Jurkat, Clone E6-1 (cell line): Measurements from ENCODE around the gene IRAK1.

Source experiments
- DNase-seq: peaks from one replicate; pipeline ENCODE4 v3.0.0-alpha.2; 2011; ENCODE audit warnings: low read depth, low spot score
- H3K4me3 ChIP-seq: 2 replicates; pipeline ENCODE4 v1.5.1; 2011; ENCODE audit warnings: mild to moderate bottlenecking, low read length, control low read depth, moderate library complexity

IRAK1 gene

DNA sequence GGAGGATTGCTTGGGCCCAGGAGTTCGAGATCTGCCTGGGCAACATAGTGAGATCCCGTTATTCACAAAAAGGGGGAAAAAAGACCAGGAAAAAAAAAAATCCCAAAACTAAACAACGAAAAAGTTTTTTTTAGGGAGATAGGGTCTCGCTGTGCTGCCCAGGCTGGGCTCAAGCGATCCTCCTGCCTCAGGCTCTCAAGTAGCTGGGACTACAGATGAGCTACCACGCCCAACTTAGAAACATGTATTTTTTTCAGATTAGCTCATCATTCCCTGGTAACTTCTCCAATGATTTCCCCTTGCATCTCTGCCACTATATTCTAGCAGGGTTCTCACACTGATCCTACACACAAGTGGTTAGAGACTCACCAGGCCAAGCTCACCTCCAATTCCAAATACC, 24.4 kb upstream of the IRAK1 start:
- DNase-seq, result no peak

DNA sequence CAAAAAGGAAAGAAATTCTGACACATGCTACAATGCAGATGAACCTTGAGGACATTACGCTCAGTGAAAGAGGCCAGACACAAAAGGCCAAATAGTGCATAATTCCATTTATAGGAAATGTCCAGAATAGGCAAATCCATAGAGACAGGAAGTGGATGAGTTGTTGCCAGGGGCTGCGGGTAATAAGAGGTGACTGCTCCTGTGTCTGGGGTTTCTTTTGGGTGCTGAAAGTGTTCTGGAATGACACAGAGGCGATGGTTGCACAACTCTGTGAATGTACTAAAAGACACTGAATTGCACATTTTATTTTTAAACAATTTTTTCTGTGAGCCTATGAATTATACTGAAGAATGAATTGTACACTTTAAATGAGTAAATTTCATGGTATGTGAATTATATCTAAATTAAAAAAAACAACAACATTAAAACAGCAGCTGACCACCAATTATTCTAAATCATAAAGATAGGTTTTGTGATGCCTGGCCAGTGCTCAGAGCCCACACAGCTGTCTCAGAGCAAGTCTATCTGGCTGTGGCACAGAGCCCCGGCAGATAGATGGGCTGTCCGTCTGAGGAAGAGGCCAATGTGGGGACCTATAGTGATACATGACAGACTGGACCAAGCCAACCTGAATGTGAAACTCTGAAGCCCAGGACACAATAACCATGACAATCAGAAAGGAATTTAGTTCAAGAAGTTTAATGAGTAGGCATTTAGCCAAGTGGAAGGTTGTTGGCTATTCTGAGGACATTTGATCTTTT, 23.5 kb upstream of the IRAK1 start:
- no peak for DNase-seq
- no peak overlapping the region for H3K4me3 ChIP-seq

More for the DNA sequence above, 24.4 kb upstream of the IRAK1 start:
- H3K4me3 ChIP-seq, result no peak overlapping the region

DNA sequence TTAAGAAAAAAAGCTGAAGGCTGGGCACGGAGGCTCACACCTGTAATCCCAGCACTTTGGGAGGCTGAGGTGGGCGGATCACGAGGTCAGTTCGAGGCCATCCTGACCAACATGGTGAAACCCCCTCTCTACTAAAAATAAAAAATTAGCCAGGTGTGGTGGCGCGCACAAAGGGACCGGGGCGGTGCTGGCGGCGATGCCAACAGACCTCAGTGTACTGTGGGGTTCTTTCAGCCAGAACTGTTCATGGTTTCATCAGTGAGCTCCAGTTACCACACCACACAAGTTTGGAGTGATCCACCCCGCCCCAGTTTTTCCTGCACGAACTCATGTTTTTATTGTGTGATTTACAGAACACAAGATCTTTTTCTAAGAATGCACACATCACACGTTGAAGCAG, 21.2 kb upstream of the IRAK1 start:
- DNase-seq, result no peak
- no peak overlapping the region for H3K4me3 ChIP-seq

DNA sequence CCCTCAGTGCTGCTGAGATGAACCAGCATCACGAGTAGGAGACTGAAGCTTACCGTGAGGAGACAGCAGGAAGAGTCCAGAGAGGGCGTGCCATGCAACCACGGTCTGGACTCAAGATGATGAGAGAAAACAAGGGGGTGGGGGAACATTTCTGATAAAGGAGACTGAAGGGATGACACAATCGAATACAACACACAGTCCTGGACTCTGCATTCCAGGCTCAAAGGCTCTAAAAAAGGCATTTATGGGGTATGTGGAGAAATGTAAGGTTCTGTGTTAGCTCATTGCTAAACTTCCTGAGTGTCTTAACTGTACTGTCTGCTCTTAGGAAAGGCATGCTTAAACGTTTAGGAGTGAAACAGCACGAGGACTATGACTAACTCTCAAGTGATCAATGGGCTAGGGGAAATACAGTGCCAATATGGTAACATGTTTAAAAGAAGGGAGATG, 20.6 kb upstream of the IRAK1 start:
- H3K4me3 ChIP-seq, result no peak overlapping the region
- no peak for DNase-seq

DNA sequence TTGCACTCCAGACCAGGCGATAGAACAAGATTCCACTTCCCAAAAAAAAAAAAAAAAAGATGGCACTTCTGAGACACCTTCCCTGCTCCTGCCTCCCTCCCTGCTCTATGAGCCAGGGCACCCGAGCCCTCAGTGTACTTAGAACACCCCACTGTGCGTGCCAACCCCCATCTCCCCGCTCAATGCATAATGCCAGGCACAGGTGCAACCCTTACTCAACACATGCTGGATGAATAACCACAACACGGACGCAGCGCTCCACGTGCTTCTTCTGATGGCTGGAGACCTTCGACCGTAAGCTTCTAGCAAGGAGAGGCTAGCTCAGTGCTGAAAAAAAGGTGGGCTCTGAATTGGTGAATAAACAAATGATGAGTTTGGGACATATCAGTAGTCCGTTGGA, 19.9 kb upstream of the IRAK1 start:
- H3K4me3 ChIP-seq, result no peak overlapping the region
- DNase-seq, result no peak

DNA sequence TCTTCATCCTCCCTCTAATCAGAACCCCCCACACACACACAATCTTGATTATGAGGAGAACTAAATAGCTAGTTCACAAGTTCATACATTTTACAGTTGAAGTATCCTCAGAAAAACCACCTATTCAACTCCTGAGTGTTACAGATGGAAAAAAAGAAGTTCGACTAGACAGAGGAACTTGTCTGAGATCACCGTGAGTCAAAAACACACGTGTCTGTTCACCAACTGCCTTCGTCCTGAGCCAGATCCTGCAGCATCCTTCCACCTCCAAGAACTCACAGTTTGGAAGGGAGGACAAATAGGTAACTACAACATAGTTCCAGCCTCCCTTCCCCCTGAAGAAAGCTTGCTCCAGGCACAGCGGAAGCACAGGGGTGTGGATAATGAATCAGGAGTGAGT, 19.0 kb upstream of the IRAK1 start:
- H3K4me3 ChIP-seq, result no peak overlapping the region
- DNase-seq, result no peak

DNA sequence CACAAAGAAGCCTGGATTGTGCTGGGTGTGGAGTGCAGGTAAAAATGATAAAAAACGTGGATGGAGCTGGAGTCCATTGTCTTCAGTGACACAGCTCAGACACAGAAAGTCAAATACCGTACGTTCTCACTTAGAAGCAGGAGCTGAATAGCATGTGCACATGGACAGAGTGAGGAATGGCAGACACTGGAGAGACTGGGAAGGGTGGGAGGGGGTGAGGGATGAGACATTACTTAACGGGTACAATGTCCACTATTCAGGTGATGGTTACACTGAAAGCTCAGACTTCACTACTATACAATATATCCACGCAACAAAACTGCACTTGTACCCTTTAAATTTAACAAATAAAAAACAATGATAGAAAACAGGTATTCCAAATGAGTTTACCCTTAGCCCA, 18.1 kb upstream of the IRAK1 start:
- no peak for DNase-seq
- no peak overlapping the region for H3K4me3 ChIP-seq

DNA sequence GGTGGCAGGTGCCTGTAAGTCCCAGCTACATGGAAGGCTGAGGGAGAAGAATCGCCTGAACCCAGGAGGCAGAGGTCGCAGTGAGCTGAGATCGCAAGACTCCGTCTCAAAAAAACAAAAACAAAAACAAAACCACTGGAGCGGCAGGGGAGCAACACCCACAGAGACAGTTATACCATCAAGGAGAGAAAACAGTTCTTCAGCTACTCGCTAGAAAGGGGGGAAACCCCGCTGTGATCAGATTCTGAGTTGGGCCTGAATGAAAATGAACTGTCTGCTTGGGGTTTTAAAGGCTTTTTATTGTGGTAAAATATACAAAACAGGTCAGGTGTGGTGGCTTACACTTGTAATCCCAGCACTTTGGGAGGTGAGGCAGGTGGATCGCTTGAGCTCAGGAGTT, 16.8 kb upstream of the IRAK1 start:
- no peak for DNase-seq
- H3K4me3 ChIP-seq, result no peak overlapping the region

DNA sequence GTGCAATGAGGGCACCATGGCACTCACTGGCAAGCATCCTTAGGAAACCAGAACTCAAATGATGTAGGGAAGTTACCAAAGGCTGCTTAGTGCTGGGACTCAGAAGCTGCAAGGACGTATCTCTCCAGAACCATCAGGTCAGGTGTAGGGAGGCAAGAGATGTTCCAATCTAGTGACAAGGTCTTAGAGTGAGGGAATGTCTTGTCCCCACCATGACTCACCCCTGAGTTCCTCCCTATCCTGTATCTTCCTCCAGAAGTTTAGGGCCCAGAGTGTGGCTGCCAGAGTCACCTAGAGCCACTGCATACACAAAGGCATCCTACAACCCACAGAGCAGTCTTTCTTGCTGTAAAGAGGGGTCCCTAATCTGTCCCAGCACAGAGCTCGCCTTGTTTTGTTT, 14.1 kb upstream of the IRAK1 start:
- no peak for DNase-seq
- H3K4me3 ChIP-seq, result no peak overlapping the region

DNA sequence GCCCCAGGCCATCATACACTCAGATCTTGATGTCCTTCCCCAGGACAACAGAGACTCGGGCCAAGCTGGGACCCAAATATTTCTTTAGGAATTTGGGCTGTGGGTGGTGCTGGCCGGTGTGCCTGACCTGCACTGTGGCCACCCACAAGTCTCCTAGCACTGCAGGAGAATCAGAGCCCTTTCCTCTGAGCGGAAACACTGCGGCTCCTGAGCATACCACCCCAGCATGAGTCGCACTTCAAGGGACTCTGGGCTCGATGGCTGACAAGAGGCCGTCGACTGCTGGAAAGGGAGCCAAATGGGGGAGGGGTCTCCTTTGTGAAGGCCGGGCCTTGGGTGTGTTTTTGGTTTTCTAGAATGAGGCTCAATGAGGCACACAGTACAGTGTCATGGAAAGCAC, 13.0 kb upstream of the IRAK1 start:
- no peak for DNase-seq
- no peak overlapping the region for H3K4me3 ChIP-seq

DNA sequence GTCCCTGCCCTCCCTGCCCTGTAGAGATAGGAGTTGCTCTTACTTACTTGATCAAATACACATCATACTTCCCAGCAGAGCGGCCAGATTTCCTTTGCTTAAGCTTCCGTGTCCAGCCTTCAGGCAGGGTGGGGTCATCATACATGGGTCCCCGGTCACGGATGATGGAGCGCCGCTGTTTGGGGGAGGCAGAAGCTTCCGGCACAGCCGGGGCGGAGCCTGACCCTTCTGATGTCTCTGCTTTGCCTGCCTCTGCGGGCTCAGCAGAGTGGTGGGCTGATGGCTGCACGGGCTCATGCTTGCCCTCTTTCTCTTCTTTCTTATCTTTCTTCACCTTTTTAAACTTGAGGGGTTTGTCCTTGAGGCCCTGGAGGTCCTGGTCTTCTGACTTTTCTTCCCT, 12.5 kb upstream of the IRAK1 start:
- no peak for DNase-seq
- H3K4me3 ChIP-seq, result no peak overlapping the region

DNA sequence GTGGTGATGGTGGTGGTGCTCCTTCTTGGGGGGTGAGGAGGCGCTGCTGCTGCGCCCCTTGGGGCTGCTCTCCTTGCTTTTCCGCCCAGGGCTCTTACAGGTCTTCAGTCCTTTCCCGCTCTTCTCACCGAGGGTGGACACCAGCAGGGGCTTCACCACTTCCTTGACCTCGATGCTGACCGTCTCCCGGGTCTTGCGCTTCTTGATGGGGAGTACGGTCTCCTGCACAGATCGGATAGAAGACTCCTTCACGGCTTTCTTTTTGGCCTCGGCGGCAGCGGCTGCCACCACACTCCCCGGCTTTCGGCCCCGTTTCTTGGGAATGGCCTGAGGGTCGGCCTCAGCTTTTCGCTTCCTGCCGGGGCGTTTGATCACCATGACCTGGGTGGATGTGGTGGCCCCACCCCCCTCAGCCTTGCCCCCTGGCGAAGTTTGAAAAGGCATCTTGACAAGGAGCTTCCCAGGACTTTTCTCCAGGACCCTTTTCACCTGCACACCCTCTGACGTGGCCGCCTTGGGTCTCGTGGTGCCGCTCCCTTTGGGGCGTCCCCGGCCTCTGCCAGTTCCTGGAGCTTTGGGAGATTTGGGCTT, 11.1 kb upstream of the IRAK1 start:
- DNase-seq, result no peak
- no peak overlapping the region for H3K4me3 ChIP-seq

DNA sequence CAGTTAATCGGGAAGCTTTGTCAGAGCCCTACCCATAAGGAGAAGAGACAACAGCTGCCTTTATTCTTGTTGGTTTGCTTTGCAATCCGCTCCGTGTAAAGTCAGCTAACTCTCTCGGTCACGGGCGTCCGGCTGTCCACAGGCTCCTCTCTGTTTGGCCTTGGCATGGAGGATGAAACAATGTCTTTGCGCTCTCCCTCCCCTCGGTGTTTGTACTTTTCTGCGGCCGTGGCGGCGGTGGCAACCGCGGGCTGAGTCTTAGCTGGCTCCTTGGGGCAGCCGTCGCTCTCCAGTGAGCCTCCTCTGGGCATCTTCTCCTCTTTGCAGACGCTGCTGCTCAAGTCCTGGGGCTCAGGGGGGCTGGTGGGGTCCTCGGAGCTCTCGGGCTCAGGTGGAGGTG, 10.6 kb upstream of the IRAK1 start:
- DNase-seq, result no peak
- no peak overlapping the region for H3K4me3 ChIP-seq

DNA sequence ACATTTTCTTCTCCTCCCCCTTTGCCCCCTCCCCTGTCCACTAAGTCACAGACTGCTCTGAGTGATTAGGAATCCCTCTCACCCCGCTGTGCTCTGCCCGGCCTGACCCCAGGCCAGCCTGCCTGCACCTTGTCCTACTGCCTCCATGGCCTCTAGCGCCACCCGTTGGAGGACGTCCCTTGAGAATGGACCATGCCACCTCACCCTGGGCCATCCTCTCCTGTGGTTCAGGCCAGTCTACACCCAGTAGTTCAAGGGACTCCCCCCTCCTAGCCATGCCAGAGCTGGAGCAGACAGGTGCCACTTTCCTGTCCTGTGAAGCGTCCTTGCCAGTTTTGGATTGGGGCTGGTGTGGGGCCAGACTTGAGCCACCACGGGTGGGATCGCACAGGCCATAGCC, 9.7 kb upstream of the IRAK1 start:
- no peak overlapping the region for H3K4me3 ChIP-seq
- DNase-seq, result no peak

DNA sequence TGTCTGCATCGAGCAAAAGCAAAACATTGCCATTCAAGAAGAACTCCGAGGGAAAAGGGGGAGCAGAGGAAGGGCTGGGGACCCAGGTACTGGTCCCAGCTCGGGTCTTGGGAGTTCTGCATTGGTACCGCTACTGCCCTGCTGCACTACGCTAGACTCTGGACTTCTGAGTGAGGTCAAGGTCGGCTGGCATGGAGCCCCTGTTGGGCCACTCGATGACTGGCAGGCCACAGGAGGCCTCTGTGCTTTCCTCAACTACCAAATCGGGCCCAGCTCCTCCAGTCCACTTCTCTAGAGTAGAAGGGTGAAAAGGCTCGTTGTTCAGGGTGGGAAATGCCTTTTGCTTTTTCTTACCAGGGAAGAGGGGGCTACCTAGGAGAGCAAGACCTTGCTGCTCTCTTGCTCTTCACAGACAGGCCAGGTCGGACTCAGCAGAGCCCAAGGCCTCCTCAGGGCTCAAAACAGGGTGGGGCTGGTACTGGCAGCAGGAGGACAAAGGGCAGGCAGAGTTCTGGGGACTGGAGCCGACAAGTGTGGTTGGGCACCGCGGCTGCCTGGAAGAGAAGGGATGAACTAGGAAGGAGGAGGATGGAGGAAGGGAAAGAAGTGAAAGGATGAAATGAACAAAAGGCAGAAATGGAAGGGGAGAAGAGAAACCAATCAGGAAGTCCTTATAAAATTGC, 8.9 kb upstream of the IRAK1 start:
- H3K4me3 ChIP-seq, result no peak overlapping the region
- no peak for DNase-seq

DNA sequence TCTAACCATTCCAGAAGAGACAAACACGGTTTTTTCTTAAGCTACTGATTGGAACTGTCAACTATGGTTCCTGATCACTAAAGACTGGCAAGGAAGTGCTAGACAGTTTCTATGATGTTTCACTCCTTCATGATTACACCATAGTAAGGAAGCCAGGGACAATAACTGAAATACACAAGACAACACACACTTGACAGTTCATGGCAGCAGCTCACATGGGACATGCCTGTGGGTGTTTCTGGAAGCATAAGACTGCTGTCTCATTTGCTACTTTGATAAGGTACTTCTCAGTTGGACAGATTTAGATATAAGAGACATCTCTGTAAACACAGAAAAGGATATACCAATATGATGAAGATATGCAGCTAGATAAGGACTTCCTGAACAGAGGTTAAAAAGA, 8.3 kb upstream of the IRAK1 start:
- no peak for DNase-seq
- no peak overlapping the region for H3K4me3 ChIP-seq

DNA sequence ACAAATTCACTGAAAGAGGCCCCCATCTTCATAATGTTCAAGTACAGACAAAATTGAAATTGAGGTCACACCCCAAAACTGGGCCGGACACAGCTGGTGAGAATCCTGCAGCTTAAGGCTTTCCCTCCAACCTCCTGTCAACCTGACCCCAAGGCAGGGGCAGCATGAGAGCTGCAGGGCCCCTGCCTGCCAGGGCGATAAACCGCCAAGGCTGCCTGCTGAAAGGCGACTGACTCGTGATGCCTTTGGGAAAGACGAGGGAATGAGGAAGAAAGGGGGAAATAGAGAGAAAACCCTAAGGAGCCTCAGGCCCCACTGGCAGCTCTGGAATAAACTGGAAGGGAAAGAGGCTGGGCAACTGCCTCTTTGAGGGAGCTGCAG, 7.3 kb upstream of the IRAK1 start:
- H3K4me3 ChIP-seq, result no peak overlapping the region
- DNase-seq, result no peak

DNA sequence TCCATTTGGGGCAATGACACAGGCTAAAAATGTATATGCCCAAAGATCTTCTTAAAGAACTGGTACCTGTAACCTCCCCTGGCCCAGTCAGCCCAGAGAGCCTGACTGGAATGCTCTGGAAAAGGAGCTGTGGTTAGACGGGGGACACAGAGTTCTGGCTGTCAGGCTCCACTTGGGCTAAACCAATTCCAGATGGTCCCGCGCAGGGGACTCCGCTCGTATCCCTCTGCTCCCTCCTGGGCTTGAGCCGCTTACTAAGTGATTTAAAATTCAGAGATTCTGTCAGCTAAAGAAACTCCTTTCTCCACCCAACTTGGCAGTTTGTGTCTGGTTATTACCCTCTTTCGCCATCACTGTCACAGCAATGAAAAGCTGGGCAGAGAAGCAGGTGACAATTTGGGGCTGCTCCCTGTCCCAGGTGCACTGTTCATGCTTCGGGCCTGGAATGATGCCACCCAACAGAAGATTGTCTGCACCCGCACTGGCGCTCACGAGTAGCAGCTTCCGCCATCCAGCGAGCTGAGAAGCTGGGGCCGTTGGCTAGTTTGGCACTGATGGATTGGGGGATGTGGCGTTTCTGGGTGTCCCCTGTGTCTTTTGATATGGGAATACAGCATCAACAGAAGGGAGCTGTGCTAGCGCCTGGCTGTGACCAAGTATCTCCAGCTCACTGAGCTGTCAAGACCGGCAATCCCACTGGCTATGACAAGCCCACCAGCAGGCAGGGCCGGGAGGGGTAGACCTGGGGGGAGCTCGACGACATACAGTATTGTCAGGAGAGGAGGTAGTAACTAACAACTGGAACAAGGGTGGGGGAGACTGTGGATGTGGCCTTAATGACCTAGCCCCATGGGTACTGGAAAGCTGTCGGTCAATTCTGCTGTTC, 6.7 kb upstream of the IRAK1 start:
- H3K4me3 ChIP-seq, result no peak overlapping the region
- no peak for DNase-seq

DNA sequence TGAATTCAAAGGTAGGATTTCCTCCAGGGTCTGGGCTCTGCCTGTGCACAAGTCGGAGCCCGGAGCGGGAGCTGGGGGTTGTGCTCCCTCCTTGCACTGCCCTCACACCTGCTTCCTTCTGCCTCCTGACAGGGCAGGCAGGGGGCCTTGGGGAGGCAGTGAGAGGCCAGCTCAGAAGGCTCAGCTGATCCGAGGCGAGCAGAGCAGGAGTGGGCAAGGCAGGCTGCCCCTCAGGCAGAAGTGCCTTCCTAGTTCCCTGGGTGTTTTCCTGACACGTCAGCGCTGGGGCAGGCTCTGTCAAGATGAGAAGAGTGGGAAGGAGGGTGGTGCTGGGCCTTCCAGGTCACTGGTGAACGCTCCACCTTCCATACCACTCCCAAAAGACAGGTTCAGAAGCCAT, 5.5 kb upstream of the IRAK1 start:
- no peak for DNase-seq
- no peak overlapping the region for H3K4me3 ChIP-seq

DNA sequence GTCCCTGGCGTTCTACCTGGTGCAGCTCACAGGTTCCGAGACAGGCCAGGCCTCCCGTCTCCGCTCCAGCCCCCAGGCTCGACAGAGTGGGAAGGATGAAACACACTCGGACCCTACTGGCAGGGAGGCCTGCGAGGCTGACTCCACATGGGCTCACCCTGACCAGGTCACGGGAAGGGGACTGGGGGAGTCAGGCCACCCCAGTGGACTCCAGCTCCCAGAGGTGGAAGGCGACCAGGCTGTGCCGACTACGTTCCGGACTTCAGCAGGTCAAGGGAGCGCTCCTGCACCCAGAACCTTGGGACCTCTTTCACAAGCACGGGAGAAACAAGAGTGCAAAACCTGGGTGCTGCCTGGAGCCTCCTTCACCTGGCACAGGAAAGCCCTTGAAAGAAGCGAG, 4.6 kb upstream of the IRAK1 start:
- H3K4me3 ChIP-seq, result no peak overlapping the region
- DNase-seq, result no peak
